PC-9 (cell line): ENCODE data around the gene ARHGAP26.

ENCODE experiments used
- EZH2 ChIP-seq: fragments of 200-600 bp; sonication (generic); IDR thresholded peaks from 2 replicates; pipeline ENCODE4 v1.8.0; 2017; ENCODE audit warnings: antibody characterized with exemption, low read depth
- TF ChIP-seq, protein P1 (sequence below): fragments of 200-600 bp; sonication (generic); conservative IDR thresholded peaks from 2 replicates; pipeline ENCODE4 v1.6.1; 2017; ENCODE audit warnings: mixed run types, antibody characterized with exemption, mild to moderate bottlenecking, moderate library complexity

DNA sequence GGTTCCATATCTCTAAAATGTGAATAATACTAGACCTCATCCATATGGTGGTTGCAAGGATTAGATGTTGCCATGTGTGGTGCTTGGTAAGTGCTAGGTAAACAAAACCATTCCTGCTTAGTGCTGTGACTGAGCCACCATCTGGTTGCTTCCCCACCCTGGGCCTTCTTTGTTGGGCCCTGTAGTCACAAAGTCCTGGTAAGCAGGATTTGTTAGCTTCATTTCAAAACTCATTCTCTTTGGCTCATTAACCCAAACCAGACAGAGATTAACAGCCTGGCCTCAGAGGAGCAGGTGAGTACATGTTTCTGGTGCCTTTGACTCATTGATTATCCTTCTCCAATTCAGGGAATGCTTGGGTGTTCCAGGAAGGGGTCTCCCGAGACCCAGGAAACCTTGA lies 240.2 kb downstream of the ARHGAP26 start:
- TF ChIP-seq, protein P1, sequence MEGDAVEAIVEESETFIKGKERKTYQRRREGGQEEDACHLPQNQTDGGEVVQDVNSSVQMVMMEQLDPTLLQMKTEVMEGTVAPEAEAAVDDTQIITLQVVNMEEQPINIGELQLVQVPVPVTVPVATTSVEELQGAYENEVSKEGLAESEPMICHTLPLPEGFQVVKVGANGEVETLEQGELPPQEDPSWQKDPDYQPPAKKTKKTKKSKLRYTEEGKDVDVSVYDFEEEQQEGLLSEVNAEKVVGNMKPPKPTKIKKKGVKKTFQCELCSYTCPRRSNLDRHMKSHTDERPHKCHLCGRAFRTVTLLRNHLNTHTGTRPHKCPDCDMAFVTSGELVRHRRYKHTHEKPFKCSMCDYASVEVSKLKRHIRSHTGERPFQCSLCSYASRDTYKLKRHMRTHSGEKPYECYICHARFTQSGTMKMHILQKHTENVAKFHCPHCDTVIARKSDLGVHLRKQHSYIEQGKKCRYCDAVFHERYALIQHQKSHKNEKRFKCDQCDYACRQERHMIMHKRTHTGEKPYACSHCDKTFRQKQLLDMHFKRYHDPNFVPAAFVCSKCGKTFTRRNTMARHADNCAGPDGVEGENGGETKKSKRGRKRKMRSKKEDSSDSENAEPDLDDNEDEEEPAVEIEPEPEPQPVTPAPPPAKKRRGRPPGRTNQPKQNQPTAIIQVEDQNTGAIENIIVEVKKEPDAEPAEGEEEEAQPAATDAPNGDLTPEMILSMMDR = no peak
- no peak for TF ChIP-seq EZH2
